Lung (tissue), 12 donors: ENCODE results near the gene SYTL4. TPM values are rescaled to one million over a fixed set of nuclear protein-coding genes. Genes with fewer than 3 reads are reported as not detected.

Experiments used
- ATAC-seq: fragments of 200-7000 bp; cut with Tn5 transposase; one replicate; pipeline ENCODE4 v1.9.1; 2020; ENCODE audit warnings: moderate number of reproducible peaks; ENCODE audit not compliant: insufficient read depth, low FRiP score
- DNase-seq, 3 donors: peaks; one replicate each; pipeline ENCODE4 v3.0.0-alpha.2; 2013 to 2017
- H3K27ac ChIP-seq, 2 donors: one replicate each; pipeline ENCODE4 v1.5.1; 2013; ENCODE audit warnings: mild to moderate bottlenecking in 2 of 2, moderate library complexity in 2 of 2, control low read depth in 1 of 2, inconsistent platforms in 1 of 2, low read depth in 1 of 2, low read length in 1 of 2
- H3K27me3 ChIP-seq, 3 donors: one replicate each; pipeline ENCODE4 v1.5.1; 2013; ENCODE audit warnings: low read length in 2 of 3; ENCODE audit not compliant: control insufficient read depth in 3 of 3, insufficient read depth in 3 of 3
- H3K36me3 ChIP-seq, 4 donors: one replicate each; pipeline ENCODE4 v1.5.1; 2013; ENCODE audit warnings: low read length in 4 of 4, mild to moderate bottlenecking in 1 of 4, moderate library complexity in 1 of 4; ENCODE audit not compliant: control insufficient read depth in 4 of 4, insufficient read depth in 4 of 4
- H3K4me1 ChIP-seq, 5 donors: one replicate each; pipeline ENCODE4 v1.5.1; 2013; ENCODE audit warnings: low read length in 5 of 5, mild to moderate bottlenecking in 2 of 5, moderate library complexity in 1 of 5; ENCODE audit not compliant: control insufficient read depth in 5 of 5, insufficient read depth in 5 of 5
- H3K4me3 ChIP-seq: one replicate; pipeline ENCODE4 v1.5.1; 2013; ENCODE audit warnings: mild to moderate bottlenecking, control low read depth, moderate library complexity
- H3K9ac ChIP-seq, 2 donors: one replicate each; pipeline ENCODE4 v1.5.1; 2013; ENCODE audit warnings: low read length in 2 of 2, control low read depth in 1 of 2; ENCODE audit not compliant: insufficient read depth in 1 of 2
- H3K9me3 ChIP-seq, 4 donors: one replicate each; pipeline ENCODE4 v1.5.1; 2013; ENCODE audit warnings: low read length in 3 of 4, mild to moderate bottlenecking in 1 of 4, moderate library complexity in 1 of 4; ENCODE audit not compliant: control insufficient read depth in 4 of 4, insufficient read depth in 3 of 4
- CTCF ChIP-seq: IDR thresholded peaks from 2 replicates; pipeline ENCODE4 v1.5.1; 2012; ENCODE audit warnings: mild to moderate bottlenecking; ENCODE audit errors: control extremely low read depth, extremely low read depth
- WGBS, 2 donors: extraction: QIAGEN DNeasy Blood & Tissue Kit; methylation state at CpG; one replicate each; pipeline ENCODE4 v1.1.7; 2013; 5-methylcytosine and 5-hydroxymethylcytosine counted together
- polyA plus RNA-seq, 2 donors: library from polyadenylated mRNA; stranded (reverse); fragments of 200-250 nt; gene quantifications; one replicate each; pipeline ENCODE4 v1.2.1, GENCODE V29; 2013
- total RNA-seq, 2 donors: library from RNA; depleted of rRNA in 1 of 2; stranded (reverse); fragments of >200 nt in 1 of 2; gene quantifications; one replicate each; pipeline ENCODE4 v1.2.1, GENCODE V29; 2014 to 2021
- donor health status: control.
- donor health status: control.
- donor health status: Bipolar disorder and iron deficiency.
- donor health status: healthy.
- donor health status: DM: yes; HTN: yes; CAD: no.

Gene SYTL4
- total and polyA plus RNA-seq, 4 donors: 3.4 to 11.7 (median 4.7) TPM

GRCh38 chrX:100710816-100711215 is 21.1 kb downstream of the SYTL4 start:
- no peak overlapping the region for H3K27ac ChIP-seq
- H3K36me3 ChIP-seq: no peaks in the 10 kb centered on the region
- peaks cover 0 to 10% (median 5%) of the 10 kb centered on the region in 3 donors for H3K27me3 ChIP-seq
- no peak overlapping the region for H3K9ac ChIP-seq
- no peak overlapping the region for H3K4me3 ChIP-seq
- ATAC-seq (no peak), DNase-seq (peak in 1 of 3 donors; percentile 9)
- H3K4me1 ChIP-seq: no peaks in the 10 kb centered on the region
- WGBS, 2 donors: 46 to 71% methylated on average over 3 of the region's 3 CpGs
- no peaks in the 10 kb centered on the region for H3K9me3 ChIP-seq
- no peak for TF ChIP-seq CTCF

- ATAC-seq: no peak
- no peak for TF ChIP-seq CTCF
- Histone ChIP-seq H3K9me3 (no peaks in the 10 kb centered on the region), H3K4me1 (no peaks in the 10 kb centered on the region), H3K4me3 (no peak overlapping the region), H3K9ac (no peak overlapping the region), H3K36me3 (no peaks in the 10 kb centered on the region), H3K27me3 (peaks cover 0 to 29% (median 17%) of the 10 kb centered on the region in 3 donors), H3K27ac (no peak overlapping the region)
- no peak for DNase-seq
- WGBS, 2 donors: 40 to 46% methylated on average over 3 of the region's 3 CpGs
Observed at GRCh38 chrX:100704581-100705203, 27.2 kb downstream of the SYTL4 start.

GRCh38 chrX:100700809-100701208 is 31.1 kb downstream of the SYTL4 start:
- 94% methylated on average over 1 of the region's 1 CpG for WGBS, 2 donors
- Histone ChIP-seq H3K4me3 (no peak overlapping the region), H3K9ac (no peak overlapping the region), H3K4me1 (no peaks in the 10 kb centered on the region), H3K27ac (no peak overlapping the region), H3K27me3 (peaks cover 0 to 29% (median 12%) of the 10 kb centered on the region in 3 donors), H3K36me3 (no peaks in the 10 kb centered on the region), H3K9me3 (no peaks in the 10 kb centered on the region)
- ATAC-seq (no peak), DNase-seq (no peak)
- no peak for TF ChIP-seq CTCF

GRCh38 chrX:100698551-100698950 is 33.4 kb downstream of the SYTL4 start:
- Histone ChIP-seq H3K4me3 (no peak overlapping the region), H3K4me1 (no peaks in the 10 kb centered on the region), H3K27me3 (peaks cover 3 to 34% (median 10%) of the 10 kb centered on the region in 3 donors), H3K9ac (no peak overlapping the region), H3K9me3 (no peaks in the 10 kb centered on the region), H3K36me3 (no peaks in the 10 kb centered on the region), H3K27ac (no peak overlapping the region)
- no peak for DNase-seq
- no peak for ATAC-seq
- TF ChIP-seq CTCF: no peak
